GM21825 (cell line): ENCODE data around the gene GLS2.
"Not testable (repeated sequence)": the region's sequence is repeated elsewhere in the genome, so short reads cannot be mapped to it uniquely, and the experiment has no call there.

ENCODE experiments used
- ATAC-seq: cut with Tn5 transposase; IDR thresholded peaks from one replicate; pipeline ENCODE4 v1.9.1; 2021; ENCODE audit warnings: mild to moderate bottlenecking, moderate library complexity; ENCODE audit not compliant: unreplicated experiment

GLS2 gene

GRCh38 chr12:56493409-56494105 lies 5.6 kb upstream of the GLS2 start:
- ATAC-seq, result not testable (repeated sequence)

GRCh38 chr12:56490360-56490759 lies 2.4 kb upstream of the GLS2 start:
- no peak for ATAC-seq

- no peak for ATAC-seq
These were observed 417 bp downstream of the GLS2 start for GRCh38 chr12:56487448-56488040.

- no peak for ATAC-seq
These were observed 1.3 kb downstream of the GLS2 start for GRCh38 chr12:56486694-56487093.

GRCh38 chr12:56484566-56484965 lies 3.4 kb downstream of the GLS2 start:
- no peak for ATAC-seq

- no peak for ATAC-seq
These were observed 8.3 kb downstream of the GLS2 start for GRCh38 chr12:56479625-56480024.

- no peak for ATAC-seq
These were observed 10.3 kb downstream of the GLS2 start for GRCh38 chr12:56477521-56478225.

- ATAC-seq, result no peak
These were observed 11.0 kb downstream of the GLS2 start for GRCh38 chr12:56476972-56477432.

- no peak for ATAC-seq
These were observed 11.8 kb downstream of the GLS2 start for GRCh38 chr12:56476143-56476542.

GRCh38 chr12:56474389-56474788 lies 13.6 kb downstream of the GLS2 start:
- no peak for ATAC-seq

- ATAC-seq, result no peak
These were observed 18.7 kb downstream of the GLS2 start for GRCh38 chr12:56469007-56469930.

GRCh38 chr12:56468216-56469006 lies 19.6 kb downstream of the GLS2 start, which contains the start of gene SPRYD4:
TSS of gene SPRYD4 (plus strand) at chr12:56468578. CDS start at chr12:56468592, 14 bp downstream.
- ATAC-seq, result peak; percentile 76

- no peak for ATAC-seq
These were observed 25.4 kb downstream of the GLS2 start for GRCh38 chr12:56462565-56462964.

GRCh38 chr12:56461235-56462159 lies 26.5 kb downstream of the GLS2 start:
- ATAC-seq, result no peak

- ATAC-seq, result no peak
These were observed 30.1 kb downstream of the GLS2 start for GRCh38 chr12:56457817-56458216.

GRCh38 chr12:56454557-56454956 lies 33.4 kb downstream of the GLS2 start, which contains the start of gene MIP:
TSS of gene MIP (minus strand) at chr12:56454657. CDS start at chr12:56454613, 44 bp downstream.
- ATAC-seq, result no peak

GRCh38 chr12:56451147-56451546 lies 36.8 kb downstream of the GLS2 start:
- ATAC-seq, result no peak

GRCh38 chr12:56450241-56450640 lies 37.7 kb downstream of the GLS2 start:
- no peak for ATAC-seq

- no peak for ATAC-seq
These were observed 38.4 kb downstream of the GLS2 start for GRCh38 chr12:56449622-56449984.
